Kidney epithelial cell (primary cell): ENCODE measurements around the gene SSNA1. TPM values are rescaled to one million over a fixed set of nuclear protein-coding genes. Genes with fewer than 3 reads are reported as not detected.

Experiments used
- DNase-seq: peaks from one replicate; pipeline ENCODE4 v3.0.0-alpha.2; 2010; ENCODE audit warnings: low read depth
- H3K27me3 ChIP-seq: 2 replicates; pipeline ENCODE4 v1.6.0; 2011; ENCODE audit warnings: low read length; ENCODE audit not compliant: control insufficient read depth, insufficient read depth
- H3K36me3 ChIP-seq: 2 replicates; pipeline ENCODE4 v1.5.1; 2011; ENCODE audit warnings: low read length; ENCODE audit not compliant: control insufficient read depth, insufficient read depth
- H3K4me3 ChIP-seq: 2 replicates; pipeline ENCODE4 v1.5.1; 2011; ENCODE audit warnings: low read depth, mild to moderate bottlenecking, control low read depth, low read length
- CTCF ChIP-seq: IDR thresholded peaks from 2 replicates; pipeline ENCODE4 v1.5.1; 2011; ENCODE audit warnings: mild to moderate bottlenecking, moderate library complexity, low read length, control low read depth, inconsistent platforms; ENCODE audit not compliant: insufficient read depth, poor library complexity, severe bottlenecking
- total RNA-seq: library from RNA; depleted of rRNA; stranded (reverse); fragments of >200 nt; gene quantifications from 2 replicates; pipeline ENCODE4 v1.2.3, GENCODE V29; 2015

SSNA1 gene
- total RNA-seq, 1 donor from 2014 or later: 95.1 TPM

- no peak for DNase-seq
- peaks cover 79% of the 10 kb centered on the region for H3K27me3 ChIP-seq
- H3K4me3 ChIP-seq: no peak overlapping the region
- no peak for TF ChIP-seq CTCF
- H3K36me3 ChIP-seq: no peaks in the 10 kb centered on the region
Observed at GRCh38 chr9:137141050-137141810, 47.2 kb upstream of the SSNA1 start.

GRCh38 chr9:137141976-137142936, 46.2 kb upstream of the SSNA1 start:
- peaks cover 77% of the 10 kb centered on the region for H3K27me3 ChIP-seq
- no peak for TF ChIP-seq CTCF
- H3K36me3 ChIP-seq: no peaks in the 10 kb centered on the region
- no peak for DNase-seq
- no peak overlapping the region for H3K4me3 ChIP-seq

- no peak for TF ChIP-seq CTCF
- no peak for DNase-seq
- H3K4me3 ChIP-seq: no peak overlapping the region
- H3K27me3 ChIP-seq: peaks cover 76% of the 10 kb centered on the region
- no peaks in the 10 kb centered on the region for H3K36me3 ChIP-seq
Observed at GRCh38 chr9:137143459-137143858, 45.0 kb upstream of the SSNA1 start.

- TF ChIP-seq CTCF: no peak
- Histone ChIP-seq H3K4me3 (no peak overlapping the region), H3K27me3 (peaks cover 60% of the 10 kb centered on the region), H3K36me3 (no peaks in the 10 kb centered on the region)
- DNase-seq: no peak
Observed at GRCh38 chr9:137145731-137146526, 42.5 kb upstream of the SSNA1 start.

GRCh38 chr9:137146527-137146918, 42.0 kb upstream of the SSNA1 start:
- no peak for TF ChIP-seq CTCF
- H3K36me3 ChIP-seq: no peaks in the 10 kb centered on the region
- H3K4me3 ChIP-seq: no peak overlapping the region
- DNase-seq: no peak
- H3K27me3 ChIP-seq: peaks cover 54% of the 10 kb centered on the region
